ENCODE results near the gene CCDC159.

GRCh38 chr19:11379857-11380350 is 33.6 kb downstream of the CCDC159 start:
- TF ChIP-seq CTCF (IDR thresholded peaks at IDR 0.05) = no peak
- no peak for TF ChIP-seq POLR2A (IDR thresholded peaks at IDR 0.05)

Data from testis (tissue), 2 donors.